ENCODE data around the gene SLC17A2. TPM values are rescaled to one million over a fixed set of nuclear protein-coding genes. Genes with fewer than 3 reads are reported as not detected.

SLC17A2 gene
- total RNA-seq, 4 donors from 2014 or later: not detected

GRCh38 chr6:25892877-25893276, 37.6 kb downstream of the SLC17A2 start:
- TF ChIP-seq, protein P1, sequence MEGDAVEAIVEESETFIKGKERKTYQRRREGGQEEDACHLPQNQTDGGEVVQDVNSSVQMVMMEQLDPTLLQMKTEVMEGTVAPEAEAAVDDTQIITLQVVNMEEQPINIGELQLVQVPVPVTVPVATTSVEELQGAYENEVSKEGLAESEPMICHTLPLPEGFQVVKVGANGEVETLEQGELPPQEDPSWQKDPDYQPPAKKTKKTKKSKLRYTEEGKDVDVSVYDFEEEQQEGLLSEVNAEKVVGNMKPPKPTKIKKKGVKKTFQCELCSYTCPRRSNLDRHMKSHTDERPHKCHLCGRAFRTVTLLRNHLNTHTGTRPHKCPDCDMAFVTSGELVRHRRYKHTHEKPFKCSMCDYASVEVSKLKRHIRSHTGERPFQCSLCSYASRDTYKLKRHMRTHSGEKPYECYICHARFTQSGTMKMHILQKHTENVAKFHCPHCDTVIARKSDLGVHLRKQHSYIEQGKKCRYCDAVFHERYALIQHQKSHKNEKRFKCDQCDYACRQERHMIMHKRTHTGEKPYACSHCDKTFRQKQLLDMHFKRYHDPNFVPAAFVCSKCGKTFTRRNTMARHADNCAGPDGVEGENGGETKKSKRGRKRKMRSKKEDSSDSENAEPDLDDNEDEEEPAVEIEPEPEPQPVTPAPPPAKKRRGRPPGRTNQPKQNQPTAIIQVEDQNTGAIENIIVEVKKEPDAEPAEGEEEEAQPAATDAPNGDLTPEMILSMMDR (IDR thresholded peaks at IDR 0.05): no peak
- TF ChIP-seq POLR2A (IDR thresholded peaks at IDR 0.05; ENCODE audit: low read depth): no peak
- TF ChIP-seq POLR2AphosphoS5 (IDR thresholded peaks at IDR 0.05): no peak
- no peak for TF ChIP-seq EP300 (IDR thresholded peaks at IDR 0.05)
- Histone ChIP-seq H3K4me3 (no peak overlapping the region), H3K9me3 (no peaks in the 10 kb centered on the region), H3K36me3 (no peaks in the 10 kb centered on the region), H3K27ac (replicated peaks in 1 of 4) (no peak overlapping the region), H3K4me1 (no peaks in the 10 kb centered on the region), H3K27me3 (no peaks in the 10 kb centered on the region)
- intact Hi-C loops (cut with DNase I): no loop called here
- DNase-seq (ENCODE audit: extremely low spot score): no peak

- WGBS: 66% methylated on average over 5 of the region's 5 CpGs
Measured at GRCh38 chr6:25889877-25890853, 40.3 kb downstream of the SLC17A2 start.

GRCh38 chr6:25888626-25889025, 41.9 kb downstream of the SLC17A2 start:
- Histone ChIP-seq H3K4me3 (no peak overlapping the region), H3K27ac (replicated peaks in 1 of 4) (no peak overlapping the region), H3K9me3 (no peaks in the 10 kb centered on the region), H3K36me3 (no peaks in the 10 kb centered on the region), H3K4me1 (no peaks in the 10 kb centered on the region), H3K27me3 (no peaks in the 10 kb centered on the region)
- WGBS: 83% methylated on average over 2 of the region's 2 CpGs
- no peak for DNase-seq (ENCODE audit: extremely low spot score)
- intact Hi-C loops (cut with DNase I): no loop called here
- no peak for TF ChIP-seq EP300 (IDR thresholded peaks at IDR 0.05)

More at GRCh38 chr6:25889877-25890853, 40.3 kb downstream of the SLC17A2 start:
- TF ChIP-seq EP300 (IDR thresholded peaks at IDR 0.05) (no peak), POLR2A (IDR thresholded peaks at IDR 0.05; ENCODE audit: low read depth) (no peak), POLR2AphosphoS5 (IDR thresholded peaks at IDR 0.05) (no peak)
- TF ChIP-seq, protein P1 (IDR thresholded peaks at IDR 0.05): peak; percentile 20 to 30 (median 28)
- Histone ChIP-seq H3K4me3 (no peak overlapping the region), H3K36me3 (no peaks in the 10 kb centered on the region), H3K9me3 (no peaks in the 10 kb centered on the region), H3K27me3 (no peaks in the 10 kb centered on the region), H3K4me1 (no peaks in the 10 kb centered on the region), H3K27ac (replicated peaks in 1 of 4) (no peak overlapping the region)
- intact Hi-C loops (cut with DNase I): no loop called here
- DNase-seq (ENCODE audit: extremely low spot score): no peak

GRCh38 chr6:25886066-25886465, 44.4 kb downstream of the SLC17A2 start:
- no peak overlapping the region for H3K27ac ChIP-seq (replicated peaks in 1 of 4)
- H3K36me3 ChIP-seq: no peaks in the 10 kb centered on the region
- no peak for DNase-seq (ENCODE audit: extremely low spot score)
- peaks cover 0 to 5% (median 0%) of the 10 kb centered on the region in 4 donors for H3K27me3 ChIP-seq
- intact Hi-C loops (cut with DNase I): no loop called here
- no peaks in the 10 kb centered on the region for H3K4me1 ChIP-seq
- 92% methylated on average over 2 of the region's 2 CpGs for WGBS
- H3K9me3 ChIP-seq: no peaks in the 10 kb centered on the region
- TF ChIP-seq POLR2AphosphoS5 (IDR thresholded peaks at IDR 0.05) (no peak), POLR2A (IDR thresholded peaks at IDR 0.05; ENCODE audit: low read depth) (no peak), EP300 (IDR thresholded peaks at IDR 0.05) (no peak)
- TF ChIP-seq, protein P1 (IDR thresholded peaks at IDR 0.05): no peak
- no peak overlapping the region for H3K4me3 ChIP-seq

GRCh38 chr6:25883991-25884390, 46.5 kb downstream of the SLC17A2 start:
- TF ChIP-seq POLR2AphosphoS5 (IDR thresholded peaks at IDR 0.05) (no peak), EP300 (IDR thresholded peaks at IDR 0.05) (no peak), POLR2A (IDR thresholded peaks at IDR 0.05; ENCODE audit: low read depth) (no peak)
- TF ChIP-seq, protein P1 (IDR thresholded peaks at IDR 0.05): no peak
- no peak for DNase-seq (ENCODE audit: extremely low spot score)
- no peak overlapping the region for H3K27ac ChIP-seq (replicated peaks in 1 of 4)
- no peaks in the 10 kb centered on the region for H3K9me3 ChIP-seq
- H3K36me3 ChIP-seq: no peaks in the 10 kb centered on the region
- H3K4me3 ChIP-seq: no peak overlapping the region
- 54% methylated on average over 2 of the region's 2 CpGs for WGBS
- peaks cover 0 to 5% (median 0%) of the 10 kb centered on the region in 4 donors for H3K27me3 ChIP-seq
- intact Hi-C loops (cut with DNase I): no loop called here
- no peaks in the 10 kb centered on the region for H3K4me1 ChIP-seq

Measured in esophagus muscularis mucosa (tissue), 4 donors.